Lung (tissue), 12 donors: Measurements from ENCODE around the gene C1orf185. TPM values are rescaled to one million over a fixed set of nuclear protein-coding genes. Genes with fewer than 3 reads are reported as not detected.
"Not testable (repeated sequence)": the region's sequence is repeated elsewhere in the genome, so short reads cannot be mapped to it uniquely, and the experiment has no call there.

Experiments
- ATAC-seq: fragments of 200-7000 bp; cut with Tn5 transposase; one replicate; pipeline ENCODE4 v1.9.1; 2020; ENCODE audit warnings: moderate number of reproducible peaks; ENCODE audit not compliant: insufficient read depth, low FRiP score
- DNase-seq, 3 donors: peaks; one replicate each; pipeline ENCODE4 v3.0.0-alpha.2; 2013 to 2017
- H3K27ac ChIP-seq, 2 donors: one replicate each; pipeline ENCODE4 v1.5.1; 2013; ENCODE audit warnings: mild to moderate bottlenecking in 2 of 2, moderate library complexity in 2 of 2, control low read depth in 1 of 2, inconsistent platforms in 1 of 2, low read depth in 1 of 2, low read length in 1 of 2
- H3K27me3 ChIP-seq, 3 donors: one replicate each; pipeline ENCODE4 v1.5.1; 2013; ENCODE audit warnings: low read length in 2 of 3; ENCODE audit not compliant: control insufficient read depth in 3 of 3, insufficient read depth in 3 of 3
- H3K36me3 ChIP-seq, 4 donors: one replicate each; pipeline ENCODE4 v1.5.1; 2013; ENCODE audit warnings: low read length in 4 of 4, mild to moderate bottlenecking in 1 of 4, moderate library complexity in 1 of 4; ENCODE audit not compliant: control insufficient read depth in 4 of 4, insufficient read depth in 4 of 4
- H3K4me1 ChIP-seq, 5 donors: one replicate each; pipeline ENCODE4 v1.5.1; 2013; ENCODE audit warnings: low read length in 5 of 5, mild to moderate bottlenecking in 2 of 5, moderate library complexity in 1 of 5; ENCODE audit not compliant: control insufficient read depth in 5 of 5, insufficient read depth in 5 of 5
- H3K4me3 ChIP-seq: one replicate; pipeline ENCODE4 v1.5.1; 2013; ENCODE audit warnings: mild to moderate bottlenecking, control low read depth, moderate library complexity
- H3K9ac ChIP-seq, 2 donors: one replicate each; pipeline ENCODE4 v1.5.1; 2013; ENCODE audit warnings: low read length in 2 of 2, control low read depth in 1 of 2; ENCODE audit not compliant: insufficient read depth in 1 of 2
- H3K9me3 ChIP-seq, 4 donors: one replicate each; pipeline ENCODE4 v1.5.1; 2013; ENCODE audit warnings: low read length in 3 of 4, mild to moderate bottlenecking in 1 of 4, moderate library complexity in 1 of 4; ENCODE audit not compliant: control insufficient read depth in 4 of 4, insufficient read depth in 3 of 4
- WGBS, 2 donors: extraction: QIAGEN DNeasy Blood & Tissue Kit; methylation state at CpG; one replicate each; pipeline ENCODE4 v1.1.7; 2013; 5-methylcytosine and 5-hydroxymethylcytosine counted together
- polyA plus RNA-seq, 2 donors: library from polyadenylated mRNA; stranded (reverse); fragments of 200-250 nt; gene quantifications; one replicate each; pipeline ENCODE4 v1.2.1, GENCODE V29; 2013
- total RNA-seq, 2 donors: library from RNA; depleted of rRNA in 1 of 2; stranded (reverse); fragments of >200 nt in 1 of 2; gene quantifications; one replicate each; pipeline ENCODE4 v1.2.1, GENCODE V29; 2014 to 2021
- TF ChIP-seq, protein P1 (sequence below): IDR thresholded peaks from 2 replicates; pipeline ENCODE4 v1.5.1; 2012; ENCODE audit warnings: mild to moderate bottlenecking; ENCODE audit errors: control extremely low read depth, extremely low read depth
- donor health status: control.
- donor health status: control.
- donor health status: Bipolar disorder and iron deficiency.
- donor health status: healthy.
- donor health status: DM: yes; HTN: yes; CAD: no.

The C1orf185 gene
- total and polyA plus RNA-seq, 4 donors = not detected

DNA sequence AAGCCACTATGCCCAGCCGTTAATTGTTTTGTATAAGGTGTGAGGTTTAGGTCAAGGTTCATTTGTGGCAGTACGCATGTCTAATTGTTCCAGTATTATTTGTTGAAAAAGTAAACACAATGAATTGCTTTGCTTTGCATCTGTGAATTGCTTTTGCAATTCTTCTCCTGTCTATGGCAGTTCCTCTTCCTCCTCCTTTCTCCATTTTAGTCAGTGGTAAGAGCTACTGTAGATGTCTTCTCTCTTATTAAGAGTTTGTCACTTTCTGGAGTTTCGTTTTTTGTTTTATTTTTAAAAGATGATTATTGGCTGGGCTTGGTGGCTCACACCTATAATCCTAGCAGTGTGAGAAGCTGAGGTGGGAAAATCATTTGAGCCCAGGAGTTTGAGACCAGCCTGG is 29.2 kb downstream of the C1orf185 start:
- Histone ChIP-seq H3K27ac (no peak overlapping the region), H3K27me3 (no peaks in the 10 kb centered on the region), H3K36me3 (no peaks in the 10 kb centered on the region), H3K9me3 (peaks cover 0 to 8% (median 2%) of the 10 kb centered on the region in 4 donors), H3K4me1 (no peaks in the 10 kb centered on the region), H3K9ac (no peak overlapping the region), H3K4me3 (no peak overlapping the region)
- WGBS, 2 donors = 69 to 75% methylated on average over 3 of the region's 3 CpGs
- TF ChIP-seq, protein P1, sequence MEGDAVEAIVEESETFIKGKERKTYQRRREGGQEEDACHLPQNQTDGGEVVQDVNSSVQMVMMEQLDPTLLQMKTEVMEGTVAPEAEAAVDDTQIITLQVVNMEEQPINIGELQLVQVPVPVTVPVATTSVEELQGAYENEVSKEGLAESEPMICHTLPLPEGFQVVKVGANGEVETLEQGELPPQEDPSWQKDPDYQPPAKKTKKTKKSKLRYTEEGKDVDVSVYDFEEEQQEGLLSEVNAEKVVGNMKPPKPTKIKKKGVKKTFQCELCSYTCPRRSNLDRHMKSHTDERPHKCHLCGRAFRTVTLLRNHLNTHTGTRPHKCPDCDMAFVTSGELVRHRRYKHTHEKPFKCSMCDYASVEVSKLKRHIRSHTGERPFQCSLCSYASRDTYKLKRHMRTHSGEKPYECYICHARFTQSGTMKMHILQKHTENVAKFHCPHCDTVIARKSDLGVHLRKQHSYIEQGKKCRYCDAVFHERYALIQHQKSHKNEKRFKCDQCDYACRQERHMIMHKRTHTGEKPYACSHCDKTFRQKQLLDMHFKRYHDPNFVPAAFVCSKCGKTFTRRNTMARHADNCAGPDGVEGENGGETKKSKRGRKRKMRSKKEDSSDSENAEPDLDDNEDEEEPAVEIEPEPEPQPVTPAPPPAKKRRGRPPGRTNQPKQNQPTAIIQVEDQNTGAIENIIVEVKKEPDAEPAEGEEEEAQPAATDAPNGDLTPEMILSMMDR = no peak
- DNase-seq (no peak), ATAC-seq (no peak)

DNA sequence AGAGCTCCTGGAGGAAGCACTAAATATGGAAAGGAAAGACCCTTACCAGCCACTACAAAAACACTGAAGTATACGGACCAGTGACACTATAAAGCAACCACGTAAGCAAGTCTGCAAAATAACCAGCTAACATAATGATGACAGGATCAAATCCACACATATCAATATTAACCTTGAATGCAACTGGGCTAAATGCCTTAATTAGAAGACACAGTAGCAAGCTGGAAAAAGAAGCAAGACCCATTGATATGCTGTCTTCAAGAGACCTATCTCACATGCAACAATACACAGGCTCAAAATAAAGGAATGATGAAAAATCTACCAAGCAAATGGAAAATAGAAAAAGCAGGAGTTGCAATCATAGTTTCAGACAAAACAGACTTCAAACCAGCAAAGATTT is 31.0 kb downstream of the C1orf185 start:
- ATAC-seq (no peak), DNase-seq (no peak)
- H3K27ac ChIP-seq = no peak overlapping the region
- no peaks in the 10 kb centered on the region for H3K4me1 ChIP-seq
- H3K4me3 ChIP-seq = no peak overlapping the region
- WGBS, 2 donors = 89 to 94% methylated on average over 2 of the region's 2 CpGs
- H3K36me3 ChIP-seq = no peaks in the 10 kb centered on the region
- H3K9me3 ChIP-seq = peaks cover 0 to 8% (median 2%) of the 10 kb centered on the region in 4 donors
- no peaks in the 10 kb centered on the region for H3K27me3 ChIP-seq
- TF ChIP-seq, protein P1 = no peak
- no peak overlapping the region for H3K9ac ChIP-seq

DNA sequence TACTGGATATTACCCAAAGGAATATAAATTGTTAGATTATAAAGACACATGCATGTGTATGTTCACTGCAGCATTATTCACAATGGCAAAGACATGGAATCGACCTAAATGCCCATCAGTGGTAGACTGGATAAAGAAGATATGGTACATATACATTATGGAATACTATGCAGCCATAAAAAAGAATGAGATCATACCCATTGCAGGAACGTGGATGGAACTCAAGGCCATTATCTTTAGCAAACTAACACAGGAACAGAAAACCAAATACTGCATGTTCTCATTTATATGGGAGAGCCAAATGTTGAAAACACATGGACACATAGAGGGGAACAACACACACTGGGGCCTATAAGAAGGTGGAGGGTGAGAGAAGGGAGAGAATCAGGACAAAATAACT is 35.7 kb downstream of the C1orf185 start:
- H3K27me3 ChIP-seq, H3K9me3 ChIP-seq, H3K36me3 ChIP-seq, H3K27ac ChIP-seq, H3K4me3 ChIP-seq, ATAC-seq, H3K4me1 ChIP-seq, H3K9ac ChIP-seq, DNase-seq: not testable (repeated sequence)
- WGBS, 2 donors = 57 to 66% methylated on average over 2 of the region's 2 CpGs

DNA sequence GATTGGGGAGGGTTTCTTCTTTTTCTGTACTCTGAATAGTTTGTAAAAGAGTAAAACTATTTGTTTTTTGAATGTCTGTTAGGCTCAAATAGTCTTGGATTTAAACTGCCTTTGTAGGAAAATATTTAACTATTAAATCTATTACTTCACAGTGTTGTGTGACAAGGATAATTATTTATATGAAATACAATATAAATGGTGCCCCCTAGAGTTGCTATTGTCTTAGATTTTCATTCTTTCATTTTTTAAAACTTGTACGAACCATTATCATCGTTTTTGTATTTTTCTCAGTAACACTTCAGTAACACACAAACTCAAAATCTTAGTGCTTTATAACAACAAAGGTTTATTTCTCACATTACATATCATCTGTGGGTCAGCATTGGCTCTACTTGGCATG is 37.4 kb downstream of the C1orf185 start:
- ATAC-seq (no peak), DNase-seq (no peak)
- TF ChIP-seq, protein P1 = no peak
- no peaks in the 10 kb centered on the region for H3K27me3 ChIP-seq
- H3K36me3 ChIP-seq = no peaks in the 10 kb centered on the region
- no peak overlapping the region for H3K27ac ChIP-seq
- H3K4me1 ChIP-seq = no peaks in the 10 kb centered on the region
- 51 to 73% methylated on average over 2 of the region's 2 CpGs for WGBS, 2 donors
- H3K9ac ChIP-seq = no peak overlapping the region
- no peak overlapping the region for H3K4me3 ChIP-seq
- H3K9me3 ChIP-seq = no peaks in the 10 kb centered on the region
